GM12878 (cell line): Measurements from ENCODE around the gene SNAP91. TPM values are rescaled to one million over a fixed set of nuclear protein-coding genes. Genes with fewer than 3 reads are reported as not detected.

Experiments used
- ATAC-seq: fragments of 200-7000 bp; cut with Tn5 transposase; 3 replicates; pipeline ENCODE4 v1.9.1; 2020; ENCODE audit warnings: mild to moderate bottlenecking, moderate library complexity
- BruUV-seq: library from RNA; stranded (reverse); fragments of 400-500 nt; replicated peaks from 2 replicates; lab custom pipeline; 2021; lab: Mats Ljungman, UMichigan
- CTCF ChIA-PET: fragments of 300-600 bp; sonication (Branson Sonifier 250); formaldehyde crosslinking; extraction: SDS; loops from one replicate; lab custom pipeline; 2021; ENCODE audit warnings: inconsistent platforms; lab: Yijun Ruan, JAX
- POLR2A ChIA-PET: fragments of 350-600 bp; formaldehyde crosslinking; extraction: SDS; loops from one replicate; lab custom pipeline; 2021; ENCODE audit warnings: inconsistent platforms; lab: Charles Lee
- RAD21 ChIA-PET: fragments of 300-600 bp; sonication (Branson Sonifier 250); formaldehyde crosslinking; loops from one replicate; lab custom pipeline; 2023; ENCODE audit warnings: antibody characterized with exemption; ENCODE audit not compliant: unreplicated experiment; lab: Charles Lee
- SMC1A ChIA-PET: fragments of 300-600 bp; sonication (Branson Sonifier 250); formaldehyde crosslinking; loops from one replicate; lab custom pipeline; 2023; ENCODE audit not compliant: unreplicated experiment, uncharacterized antibody; lab: Charles Lee
- DNase-seq: peaks from one replicate; pipeline ENCODE4 v3.0.0-alpha.2; 2011; ENCODE audit warnings: low read depth, low spot score
- FAIRE-seq: peaks from 3 replicates; lab custom pipeline; 2011; peaks lifted over from hg19 to GRCh38; lab: Jason Lieb, UNC
- H2AFZ ChIP-seq: 2 replicates; pipeline ENCODE4 v1.6.0; 2011; ENCODE audit warnings: low read depth, low read length, control low read depth; ENCODE audit not compliant: control insufficient read depth
- H3K27ac ChIP-seq: 2 replicates; pipeline ENCODE4 v1.5.1; 2011; ENCODE audit warnings: control low read depth; ENCODE audit not compliant: control insufficient read depth, insufficient read depth
- H3K27me3 ChIP-seq, 2 experiments: replicated peaks in 1 of 2; 2 replicates each; pipeline versions ENCODE4 v1.6.0 to v1.6.1; 2011; ENCODE audit warnings: low read length in 1 of 2; ENCODE audit not compliant: control insufficient read depth in 2 of 2, insufficient read depth in 2 of 2
- H3K36me3 ChIP-seq, 2 experiments: 2 replicates each; pipeline ENCODE4 v1.5.1; 2011; ENCODE audit warnings: low read length in 1 of 2; ENCODE audit not compliant: control insufficient read depth in 2 of 2, insufficient read depth in 2 of 2
- H3K4me1 ChIP-seq: 2 replicates; pipeline ENCODE4 v1.6.1; 2011; ENCODE audit warnings: mild to moderate bottlenecking, low read length, moderate library complexity, mixed read lengths; ENCODE audit not compliant: control insufficient read depth, insufficient read depth
- H3K4me2 ChIP-seq: 2 replicates; pipeline ENCODE4 v1.6.0; 2011; ENCODE audit warnings: control low read depth; ENCODE audit not compliant: control insufficient read depth, insufficient read depth
- H3K4me3 ChIP-seq: fragments of 200-600 bp; sonication (generic); 2 replicates; pipeline ENCODE4 v1.5.1; 2016
- H3K79me2 ChIP-seq: 2 replicates; pipeline ENCODE4 v1.6.0; 2011; ENCODE audit warnings: low read length; ENCODE audit not compliant: control insufficient read depth, insufficient read depth
- H3K9ac ChIP-seq: 2 replicates; pipeline ENCODE4 v1.8.0; 2011; ENCODE audit warnings: low read length, control low read depth, mixed read lengths; ENCODE audit not compliant: control insufficient read depth, insufficient read depth
- H3K9me3 ChIP-seq: replicated peaks from 3 replicates; pipeline ENCODE4 v1.5.1; 2011; ENCODE audit warnings: mild to moderate bottlenecking, low read length; ENCODE audit not compliant: control insufficient read depth, insufficient read depth
- H4K20me1 ChIP-seq: 2 replicates; pipeline ENCODE4 v1.6.0; 2011; ENCODE audit not compliant: control insufficient read depth, insufficient read depth
- ASH2L ChIP-seq: fragments of 300-600, 200-600 bp; sonication (generic); IDR thresholded peaks from 2 replicates; pipeline ENCODE4 v1.6.1; 2017; ENCODE audit warnings: low read depth, mild to moderate bottlenecking, borderline replicate concordance
- IRF5 ChIP-seq: fragments of 450-650 bp; IDR thresholded peaks from 2 replicates; pipeline ENCODE4 v1.6.1; 2017; ENCODE audit warnings: borderline replicate concordance
- MEF2A ChIP-seq: IDR thresholded peaks from 2 replicates; pipeline ENCODE4 v1.6.1; 2011; ENCODE audit warnings: low read depth, mild to moderate bottlenecking, low read length, moderate library complexity; ENCODE audit not compliant: insufficient read depth
- MXI1 ChIP-seq: fragments of 150-350 bp; IDR thresholded peaks from 2 replicates; pipeline ENCODE4 v1.6.1; 2011; ENCODE audit warnings: low read depth, mild to moderate bottlenecking, inconsistent platforms, low read length, improper control_type of control experiment
- MYB ChIP-seq: fragments of 150-350 bp; IDR thresholded peaks from 2 replicates; pipeline ENCODE4 v1.6.1; 2014; ENCODE audit warnings: mild to moderate bottlenecking, low read depth, low read length, borderline replicate concordance
- NBN ChIP-seq: fragments of 450-650 bp; IDR thresholded peaks from 2 replicates; pipeline ENCODE4 v1.6.1; 2016
- NFYA ChIP-seq: IDR thresholded peaks from 2 replicates; pipeline ENCODE4 v1.6.1; 2011; ENCODE audit warnings: low read depth, mild to moderate bottlenecking, low read length, improper control_type of control experiment, borderline replicate concordance
- NFYB ChIP-seq: IDR thresholded peaks from 2 replicates; pipeline ENCODE4 v1.6.1; 2011; ENCODE audit warnings: low read depth, mild to moderate bottlenecking, low read length, improper control_type of control experiment, moderate library complexity; ENCODE audit not compliant: insufficient read depth
- NRF1 ChIP-seq: conservative IDR thresholded peaks from 2 replicates; pipeline ENCODE4 v1.6.1; 2011; ENCODE audit warnings: mild to moderate bottlenecking, low read depth, low read length, improper control_type of control experiment
- PAX8 ChIP-seq: fragments of 450-650 bp; IDR thresholded peaks from 2 replicates; pipeline ENCODE4 v1.6.1; 2017; ENCODE audit warnings: mild to moderate bottlenecking, moderate library complexity
- RELA ChIP-seq: fragments of 450-650 bp; IDR thresholded peaks from 2 replicates; pipeline ENCODE4 v1.8.0; 2014; ENCODE audit warnings: borderline replicate concordance; ENCODE audit not compliant: partially characterized antibody
- SREBF2 ChIP-seq: IDR thresholded peaks from 2 replicates; pipeline ENCODE4 v1.6.1; 2012; ENCODE audit warnings: mild to moderate bottlenecking, low read length
- STAT3 ChIP-seq: IDR thresholded peaks from 2 replicates; pipeline ENCODE4 v1.6.1; 2011; ENCODE audit warnings: low read depth, low read length, improper control_type of control experiment
- in situ Hi-C: fragments of 300-500 bp; cut with MboI; formaldehyde crosslinking; loops from 9 replicates; pipeline ENCODE4 v1.14.3; 2018; ENCODE audit warnings: mixed read lengths
- intact Hi-C: fragments of 100-400 bp; cut with micrococcal nuclease; formaldehyde crosslinking; loops from one replicate; pipeline ENCODE4 v1.14.2; 2022; ENCODE audit not compliant: unreplicated experiment
- polyA plus RNA-seq, 11 experiments: library from polyadenylated mRNA; depleted of rRNA in 4 of 11; unstranded in 6 of 11; stranded (reverse) in 5 of 11; fragments of >200 nt; fragmentation: Nextera tagmentation in 4 of 11; fragmentation: Illumina TruSeq in 1 of 11; extraction: Ambion mirVana in 4 of 11; extraction: Trizol in 1 of 11; gene quantifications; 1 replicate in 1 of 11; 2 replicates in 10 of 11; pipeline versions ENCODE4 v1.2.1 to v1.2.3, GENCODE V29; 2011 to 2016; ENCODE audit warnings: inconsistent platforms in 2 of 11, missing spikeins in 2 of 11, low read depth in 1 of 11
- total RNA-seq, 4 experiments: library from RNA; depleted of rRNA in 3 of 4; stranded (reverse); fragments of >200 nt in 3 of 4; fragmentation: Illumina TruSeq in 1 of 4; extraction: Trizol in 1 of 4; gene quantifications; 2 replicates each; pipeline versions ENCODE4 v1.2.1 to v1.2.3, GENCODE V29; 2013 to 2021
- TF ChIP-seq, protein P1 (sequence below): fragments of 450-650 bp; IDR thresholded peaks from 2 replicates; pipeline ENCODE4 v1.6.1; 2016; ENCODE audit warnings: mild to moderate bottlenecking
- TF ChIP-seq, protein P2 (sequence below): fragments of 450-650 bp; IDR thresholded peaks from 2 replicates; pipeline ENCODE4 v1.6.1; 2017; ENCODE audit warnings: antibody characterized with exemption, mild to moderate bottlenecking, moderate library complexity

SNAP91 gene
- total and polyA plus RNA-seq, 10 of the 15 experiments (the other 5 are each of a cell fraction or from before 2014, with no cell fraction given) = 0.01 to 0.49 (median 0.12) TPM; not detected in 2

DNA sequence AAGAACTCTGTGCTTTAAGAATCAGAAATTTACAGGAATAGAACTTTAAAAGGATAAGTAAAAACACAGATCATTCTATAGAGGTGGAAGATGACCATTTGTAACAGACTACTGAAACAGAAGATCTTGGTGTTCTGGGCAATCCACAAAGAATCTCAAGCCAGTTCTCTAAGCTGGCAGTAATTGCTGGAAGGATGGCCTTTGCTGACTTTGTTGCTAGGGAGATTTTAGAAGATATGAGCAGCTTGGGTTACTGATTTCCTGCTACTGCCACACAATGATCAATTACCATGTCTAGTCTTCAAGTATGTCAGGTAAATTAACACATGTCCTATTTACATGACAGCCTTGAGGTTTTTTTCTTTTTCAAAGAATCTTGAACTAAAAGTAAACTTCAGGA, 31.1 kb downstream of the SNAP91 start:
- intact Hi-C loops = no loop called here
- H3K4me1 ChIP-seq = no peaks in the 10 kb centered on the region
- DNase-seq = no peak
- TF ChIP-seq NFYB (no peak), STAT3 (no peak), NRF1 (no peak), NBN (no peak), RELA (no peak), MYB (no peak), PAX8 (no peak), SREBF2 (no peak), ASH2L (no peak), NFYA (no peak), MEF2A (no peak), IRF5 (no peak), MXI1 (no peak)
- TF ChIP-seq, protein P1, sequence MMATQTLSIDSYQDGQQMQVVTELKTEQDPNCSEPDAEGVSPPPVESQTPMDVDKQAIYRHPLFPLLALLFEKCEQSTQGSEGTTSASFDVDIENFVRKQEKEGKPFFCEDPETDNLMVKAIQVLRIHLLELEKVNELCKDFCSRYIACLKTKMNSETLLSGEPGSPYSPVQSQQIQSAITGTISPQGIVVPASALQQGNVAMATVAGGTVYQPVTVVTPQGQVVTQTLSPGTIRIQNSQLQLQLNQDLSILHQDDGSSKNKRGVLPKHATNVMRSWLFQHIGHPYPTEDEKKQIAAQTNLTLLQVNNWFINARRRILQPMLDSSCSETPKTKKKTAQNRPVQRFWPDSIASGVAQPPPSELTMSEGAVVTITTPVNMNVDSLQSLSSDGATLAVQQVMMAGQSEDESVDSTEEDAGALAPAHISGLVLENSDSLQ = no peak
- TF ChIP-seq, protein P2, sequence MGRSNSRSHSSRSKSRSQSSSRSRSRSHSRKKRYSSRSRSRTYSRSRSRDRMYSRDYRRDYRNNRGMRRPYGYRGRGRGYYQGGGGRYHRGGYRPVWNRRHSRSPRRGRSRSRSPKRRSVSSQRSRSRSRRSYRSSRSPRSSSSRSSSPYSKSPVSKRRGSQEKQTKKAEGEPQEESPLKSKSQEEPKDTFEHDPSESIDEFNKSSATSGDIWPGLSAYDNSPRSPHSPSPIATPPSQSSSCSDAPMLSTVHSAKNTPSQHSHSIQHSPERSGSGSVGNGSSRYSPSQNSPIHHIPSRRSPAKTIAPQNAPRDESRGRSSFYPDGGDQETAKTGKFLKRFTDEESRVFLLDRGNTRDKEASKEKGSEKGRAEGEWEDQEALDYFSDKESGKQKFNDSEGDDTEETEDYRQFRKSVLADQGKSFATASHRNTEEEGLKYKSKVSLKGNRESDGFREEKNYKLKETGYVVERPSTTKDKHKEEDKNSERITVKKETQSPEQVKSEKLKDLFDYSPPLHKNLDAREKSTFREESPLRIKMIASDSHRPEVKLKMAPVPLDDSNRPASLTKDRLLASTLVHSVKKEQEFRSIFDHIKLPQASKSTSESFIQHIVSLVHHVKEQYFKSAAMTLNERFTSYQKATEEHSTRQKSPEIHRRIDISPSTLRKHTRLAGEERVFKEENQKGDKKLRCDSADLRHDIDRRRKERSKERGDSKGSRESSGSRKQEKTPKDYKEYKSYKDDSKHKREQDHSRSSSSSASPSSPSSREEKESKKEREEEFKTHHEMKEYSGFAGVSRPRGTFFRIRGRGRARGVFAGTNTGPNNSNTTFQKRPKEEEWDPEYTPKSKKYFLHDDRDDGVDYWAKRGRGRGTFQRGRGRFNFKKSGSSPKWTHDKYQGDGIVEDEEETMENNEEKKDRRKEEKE = no peak
- no peaks in the 10 kb centered on the region for H4K20me1 ChIP-seq
- H3K9me3 ChIP-seq = no peaks in the 10 kb centered on the region
- no peak overlapping the region for H2AFZ ChIP-seq
- ChIA-PET SMC1A (interaction anchor here (1.0 to 1.4 kb wide), 2 partner anchors 8 to 63 kb away, joined by 3 read pairs; no protein-coding TSS in a partner anchor), RAD21 (no interaction called here), POLR2A (no interaction called here), CTCF (interaction anchor here (0.6 kb wide), 1 partner anchor 1830 kb away, joined by 3 read pairs; no protein-coding TSS in a partner anchor)
- 0 out of 4 replicates have a peak, but pooled peaks cover 0 to 4% of the 10 kb centered on the region in 2 experiments for H3K27me3 ChIP-seq
- no peaks in the 10 kb centered on the region for H3K79me2 ChIP-seq
- H3K4me3 ChIP-seq = no peak overlapping the region
- H3K4me2 ChIP-seq = no peak overlapping the region
- in situ Hi-C loops = no loop called here
- H3K36me3 ChIP-seq = no peaks in the 10 kb centered on the region
- no TSS peak for BruUV-seq
- no peak for ATAC-seq
- H3K27ac ChIP-seq = no peak overlapping the region
- FAIRE-seq = no peak
- H3K9ac ChIP-seq = no peak overlapping the region
